GM12892 (cell line): ENCODE measurements around the gene ZNF423.

Experiments used
- DNase-seq: peaks from one replicate; pipeline ENCODE4 v3.0.0; 2011; ENCODE audit not compliant: insufficient read length
- FAIRE-seq: peaks from 2 replicates; lab custom pipeline; 2011; peaks lifted over from hg19 to GRCh38; lab: Jason Lieb, UNC
- POLR2A ChIP-seq: IDR thresholded peaks from 2 replicates; pipeline ENCODE4 v1.6.1; 2011; ENCODE audit warnings: low read depth, low read length, control low read depth
- POLR2AphosphoS5 ChIP-seq: IDR thresholded peaks from 2 replicates; pipeline ENCODE4 v1.6.1; 2011; ENCODE audit warnings: low read depth, low read length, control low read depth
- TAF1 ChIP-seq: IDR thresholded peaks from 2 replicates; pipeline ENCODE4 v1.6.1; 2011; ENCODE audit warnings: low read depth, mild to moderate bottlenecking, control low read depth, low read length, borderline replicate concordance

The ZNF423 gene

GRCh38 chr16:49657736-49658465, 198.0 kb downstream of the ZNF423 start:
- FAIRE-seq = no peak
- TF ChIP-seq POLR2AphosphoS5 (no peak), POLR2A (no peak), TAF1 (no peak)
- no peak for DNase-seq

- FAIRE-seq (no peak), DNase-seq (no peak)
- TF ChIP-seq POLR2AphosphoS5 (no peak), POLR2A (no peak), TAF1 (no peak)
Observed at GRCh38 chr16:49654425-49654824, 201.5 kb downstream of the ZNF423 start.

GRCh38 chr16:49653577-49653976, 202.3 kb downstream of the ZNF423 start:
- TF ChIP-seq TAF1 (no peak), POLR2A (no peak), POLR2AphosphoS5 (no peak)
- FAIRE-seq (no peak), DNase-seq (no peak)

GRCh38 chr16:49653173-49653570, 202.7 kb downstream of the ZNF423 start:
- TF ChIP-seq POLR2A (no peak), TAF1 (no peak), POLR2AphosphoS5 (no peak)
- no peak for FAIRE-seq
- DNase-seq = no peak

GRCh38 chr16:49652456-49653172, 203.3 kb downstream of the ZNF423 start:
- TF ChIP-seq POLR2A (no peak), TAF1 (no peak), POLR2AphosphoS5 (no peak)
- DNase-seq (no peak), FAIRE-seq (no peak)

GRCh38 chr16:49651996-49652395, 203.9 kb downstream of the ZNF423 start:
- TF ChIP-seq POLR2AphosphoS5 (no peak), POLR2A (no peak), TAF1 (no peak)
- DNase-seq = no peak
- no peak for FAIRE-seq

- DNase-seq = no peak
- TF ChIP-seq TAF1 (no peak), POLR2A (no peak)
- no peak for FAIRE-seq
Observed at GRCh38 chr16:49651226-49651625, 204.7 kb downstream of the ZNF423 start.

- FAIRE-seq (no peak), DNase-seq (no peak)
- TF ChIP-seq POLR2A (no peak), TAF1 (no peak), POLR2AphosphoS5 (no peak)
Observed at GRCh38 chr16:49650603-49651002, 205.3 kb downstream of the ZNF423 start.

GRCh38 chr16:49649013-49649765, 206.7 kb downstream of the ZNF423 start:
- FAIRE-seq (no peak), DNase-seq (no peak)
- TF ChIP-seq TAF1 = no peak

GRCh38 chr16:49647673-49648072, 208.2 kb downstream of the ZNF423 start:
- no peak for DNase-seq
- TF ChIP-seq POLR2A (no peak), POLR2AphosphoS5 (no peak), TAF1 (no peak)
- FAIRE-seq = no peak

- DNase-seq = no peak
- FAIRE-seq = no peak
- TF ChIP-seq TAF1 (no peak), POLR2AphosphoS5 (no peak), POLR2A (no peak)
Observed at GRCh38 chr16:49645263-49645662, 210.6 kb downstream of the ZNF423 start.

- DNase-seq = no peak
- FAIRE-seq = no peak
- TF ChIP-seq TAF1 (no peak), POLR2AphosphoS5 (no peak), POLR2A (no peak)
Observed at GRCh38 chr16:49644145-49644463, 211.8 kb downstream of the ZNF423 start.
